Measurements from ENCODE around the gene SFMBT2.

DNA sequence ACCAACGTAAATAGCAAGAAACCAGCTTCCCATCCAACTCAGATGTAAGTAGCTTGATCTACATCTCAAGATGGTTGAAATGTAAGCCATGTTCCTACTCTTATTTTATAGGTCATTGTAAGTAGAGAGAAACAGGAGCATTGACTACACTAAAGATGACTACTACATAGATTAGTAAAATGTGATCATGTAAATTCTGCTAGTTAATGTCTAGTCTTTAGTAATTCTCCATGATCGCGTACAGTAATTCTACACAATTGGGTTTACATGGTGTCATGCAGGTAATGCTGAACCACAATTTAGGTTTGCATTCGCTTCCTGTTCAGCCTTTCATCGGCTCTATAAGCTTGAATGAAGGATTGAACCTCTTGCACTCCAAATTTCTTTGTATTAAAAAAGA lies 14.9 kb upstream of the SFMBT2 start:
- no peak for TF ChIP-seq CTCF (IDR thresholded peaks at IDR 0.05)
- TF ChIP-seq POLR2AphosphoS5 (IDR thresholded peaks at IDR 0.05; ENCODE audit: low read depth, low read length) = no peak
- no peak for TF ChIP-seq REST (IDR thresholded peaks at IDR 0.05; ENCODE audit: insufficient read depth in 1 of 2, low read depth in 2 of 2, low read length in 1 of 2)

All from Panc1 (cell line).